GM18519 (cell line): ENCODE measurements around the gene CDX1.
"Not testable (repeated sequence)": the region's sequence is repeated elsewhere in the genome, so short reads cannot be mapped to it uniquely, and the experiment has no call there.

Source experiments
- ATAC-seq: cut with Tn5 transposase; IDR thresholded peaks from one replicate; pipeline ENCODE4 v1.9.1; 2021; ENCODE audit warnings: mild to moderate bottlenecking, moderate library complexity; ENCODE audit not compliant: unreplicated experiment, low FRiP score

The CDX1 gene

DNA sequence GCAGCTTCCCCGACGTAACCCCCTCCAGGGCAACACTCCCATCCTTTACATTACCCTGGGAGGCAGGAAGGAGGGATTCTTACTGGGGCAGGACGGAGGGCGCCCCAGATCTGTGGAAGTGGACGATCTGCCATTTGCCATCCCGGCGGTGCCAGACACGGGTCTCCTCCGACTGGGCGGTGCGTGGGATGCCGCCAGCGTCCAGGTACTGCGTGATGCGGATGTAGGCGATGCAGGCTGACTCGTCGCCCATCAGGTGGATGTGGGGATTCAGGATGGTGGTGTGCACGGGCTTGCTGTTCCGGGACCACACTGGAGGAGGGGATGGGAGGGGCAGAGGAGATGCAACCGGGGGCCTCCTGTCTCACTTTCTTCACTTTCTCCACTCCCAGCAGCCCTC, 56.3 kb downstream of the CDX1 start:
- no peak for ATAC-seq

DNA sequence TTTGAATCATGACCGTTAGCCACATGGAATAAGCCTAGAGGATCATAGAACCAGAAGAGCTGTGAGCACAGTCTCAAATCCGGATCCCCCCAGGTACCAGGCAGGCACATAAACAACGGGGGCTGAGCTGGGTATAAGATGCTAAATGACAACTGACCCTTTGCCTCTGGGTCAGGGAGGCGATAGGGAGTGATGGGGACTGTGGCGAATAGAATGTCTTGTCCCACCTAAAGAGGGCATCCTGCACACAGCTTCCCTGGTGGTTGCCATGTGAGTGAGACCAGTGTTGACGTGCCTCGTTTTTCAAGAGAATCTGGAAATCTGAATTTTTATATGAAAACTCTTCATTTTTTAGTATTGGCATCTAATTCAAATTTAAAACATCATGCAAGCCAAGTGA, 56.9 kb downstream of the CDX1 start:
- ATAC-seq: no peak

DNA sequence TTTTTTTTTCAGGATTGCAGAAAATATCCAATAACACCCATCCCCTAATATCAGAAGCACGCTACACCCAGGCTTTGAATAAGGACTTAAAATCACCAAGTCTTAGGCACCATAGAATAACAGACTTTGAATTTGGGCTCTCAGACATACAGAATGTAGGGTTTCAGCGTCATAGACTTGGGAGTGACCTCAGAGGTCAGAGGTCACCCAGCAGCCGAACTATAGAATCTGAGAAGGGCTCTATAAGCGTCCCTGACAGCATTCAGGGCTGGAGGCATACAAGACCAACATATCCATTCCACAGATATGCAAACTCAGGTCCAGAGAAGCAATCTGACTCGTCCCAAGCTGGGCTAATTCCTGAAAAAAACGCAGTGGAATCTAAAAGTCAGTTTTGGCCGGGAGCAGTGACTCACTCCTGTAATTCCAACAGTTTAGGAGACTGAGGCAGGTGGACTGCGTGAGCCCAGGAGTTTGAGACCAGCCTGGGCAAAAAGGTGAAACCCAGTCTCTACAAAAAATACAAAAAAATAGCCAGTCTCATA, 58.0 kb downstream of the CDX1 start:
- no peak for ATAC-seq

DNA sequence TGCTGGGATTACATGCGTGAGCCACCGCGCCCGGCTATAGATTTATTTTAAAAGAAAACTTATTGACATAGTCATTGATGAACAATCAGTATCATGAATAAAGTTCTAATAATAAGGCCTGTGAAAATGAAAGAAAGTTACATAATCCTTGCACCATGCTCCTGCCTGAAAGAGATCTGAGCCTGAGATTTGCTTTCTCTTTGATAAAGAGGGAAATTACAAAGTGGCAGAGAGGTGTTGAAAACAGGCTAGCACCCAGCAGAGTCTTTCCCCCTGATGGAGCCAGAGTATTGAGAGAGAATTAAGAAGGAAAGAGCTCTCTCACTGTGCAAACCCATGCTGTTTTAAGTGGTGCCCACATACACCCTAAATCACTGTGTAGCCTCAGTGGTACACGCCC, 60.5 kb downstream of the CDX1 start:
- ATAC-seq: no peak

DNA sequence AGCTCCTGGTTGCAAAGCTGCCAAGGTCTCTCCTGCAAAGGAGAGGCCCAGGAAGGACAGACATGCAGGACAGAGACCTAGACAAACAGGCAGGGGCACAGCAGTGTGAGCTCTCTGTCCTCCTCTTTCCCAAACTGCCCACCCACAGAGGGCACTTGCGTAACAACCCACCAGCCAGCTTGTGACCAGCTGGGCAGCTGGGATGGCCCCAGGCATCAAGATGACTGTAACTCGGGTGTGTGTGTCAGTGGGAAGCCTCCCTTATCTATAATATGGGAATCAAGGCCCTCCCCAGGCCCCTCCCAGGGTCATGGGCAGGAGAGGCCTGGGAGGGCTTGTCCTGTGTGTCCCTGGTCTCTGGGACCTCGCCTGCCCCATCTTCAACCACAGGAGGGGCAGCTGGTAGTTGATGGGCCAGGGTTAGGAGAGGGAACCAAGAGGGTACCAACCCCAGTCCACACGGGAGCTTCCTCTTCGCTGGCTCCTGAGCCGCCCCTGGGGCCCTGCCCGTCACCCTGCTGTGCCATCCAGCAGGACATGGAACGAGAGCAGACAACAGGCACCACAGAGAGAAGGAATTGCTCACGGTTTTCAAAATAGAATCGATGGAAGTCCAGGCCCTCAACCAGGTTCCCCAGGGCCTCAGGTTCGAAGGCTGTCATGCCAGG, 61.2 kb downstream of the CDX1 start:
- no peak for ATAC-seq

DNA sequence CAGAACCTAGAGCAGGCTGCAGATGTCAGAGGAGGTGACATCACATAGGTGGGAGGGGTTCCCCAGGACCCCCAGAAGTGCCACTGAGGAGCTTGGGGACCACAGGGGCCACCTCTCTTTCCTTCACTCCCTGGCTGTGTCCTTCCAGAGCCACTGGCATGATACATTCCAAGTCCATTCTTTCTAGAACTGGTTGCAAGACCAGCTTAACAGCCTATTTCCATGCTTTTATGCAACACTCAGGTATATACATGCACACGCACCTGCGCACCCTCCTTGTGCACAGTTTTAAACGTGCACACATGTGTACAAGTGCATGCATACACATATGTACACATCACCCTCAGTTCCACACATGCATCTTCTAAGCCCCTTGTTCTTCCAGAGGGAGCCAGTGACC, 63.0 kb downstream of the CDX1 start:
- ATAC-seq: no peak

DNA sequence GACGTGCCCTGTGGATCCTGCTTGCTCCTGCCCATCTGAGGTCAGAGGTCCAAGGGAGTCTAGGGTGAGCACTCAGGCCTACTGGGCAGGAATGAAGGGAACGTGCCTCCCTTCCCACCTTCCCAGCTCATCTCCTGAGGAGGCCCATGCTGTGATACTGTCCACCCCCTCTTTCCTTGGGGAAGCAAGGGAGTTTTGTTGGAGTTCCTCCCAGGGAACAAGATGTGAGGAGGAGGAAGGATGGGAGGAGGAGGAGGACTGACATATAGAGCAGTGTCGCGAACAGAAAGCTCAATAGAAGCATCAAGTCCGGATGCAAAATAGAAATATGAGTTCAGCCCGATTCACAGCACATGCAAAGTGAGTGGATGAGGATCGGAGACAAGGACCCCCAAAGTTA, 64.3 kb downstream of the CDX1 start:
- no peak for ATAC-seq

DNA sequence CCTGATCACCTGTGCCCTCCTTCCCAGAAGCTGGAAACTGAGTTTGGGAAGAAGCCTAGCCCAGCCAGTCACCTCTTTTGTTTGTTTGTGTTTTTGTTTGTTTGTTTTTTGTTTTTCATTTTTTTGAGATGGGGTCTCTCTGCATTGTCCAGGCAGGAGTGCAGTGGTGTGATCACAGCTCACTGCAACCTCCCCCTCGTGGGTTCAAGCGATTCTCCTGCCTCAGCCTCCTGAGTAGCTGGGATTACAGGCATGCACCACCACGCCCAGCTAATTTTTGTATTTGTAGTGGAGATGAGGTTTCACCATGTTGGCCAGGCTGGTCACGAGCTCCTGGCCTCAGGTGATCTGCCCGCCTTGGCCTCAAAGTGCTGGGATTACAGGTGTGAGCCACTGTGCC, 67.1 kb downstream of the CDX1 start:
- not testable (repeated sequence) for ATAC-seq
